IMR-90 (cell line): ENCODE data around the gene AICDA. TPM values are rescaled to one million over a fixed set of nuclear protein-coding genes. Genes with fewer than 3 reads are reported as not detected.

Experiments
- ATAC-seq: fragments of 200-7000 bp; cut with Tn5 transposase; 2 replicates; pipeline ENCODE4 v1.9.1; 2020; ENCODE audit warnings: low read depth, mild to moderate bottlenecking, moderate library complexity
- BruUV-seq: library from RNA; stranded (reverse); fragments of 400-500 nt; replicated peaks from 2 replicates; lab custom pipeline; 2021; lab: Mats Ljungman, UMichigan
- CTCF ChIA-PET: fragments of 300-600 bp; formaldehyde crosslinking; extraction: SDS; loops from one replicate; lab custom pipeline; 2021; ENCODE audit warnings: antibody characterized with exemption; lab: Yijun Ruan, JAX
- POLR2A ChIA-PET: fragments of 300-600 bp; sonication (Branson Sonifier 250); formaldehyde crosslinking; loops from one replicate; lab custom pipeline; 2022; ENCODE audit warnings: antibody characterized with exemption; ENCODE audit not compliant: unreplicated experiment; lab: Charles Lee
- DNase-seq: peaks from one replicate; pipeline ENCODE4 v3.0.0; 2013
- H2AFZ ChIP-seq: replicated peaks from 2 replicates; pipeline ENCODE3; 2013; ENCODE audit warnings: low read length, mild to moderate bottlenecking; ENCODE audit not compliant: poor library complexity
- H2AK5ac ChIP-seq: 2 replicates; pipeline ENCODE4 v1.6.1; 2013; ENCODE audit warnings: low read depth, low read length, inconsistent platforms
- H2AK9ac ChIP-seq: replicated peaks from 2 replicates; pipeline ENCODE3; 2013; ENCODE audit warnings: mild to moderate bottlenecking, low read depth, low read length, moderate library complexity; ENCODE audit not compliant: poor library complexity
- H2BK120ac ChIP-seq: 2 replicates; pipeline ENCODE4 v1.6.1; 2013; ENCODE audit warnings: low read depth, low read length, inconsistent platforms
- H2BK15ac ChIP-seq: 3 replicates; pipeline ENCODE4 v1.6.1; 2013; ENCODE audit warnings: low read depth, low read length, inconsistent platforms
- H2BK20ac ChIP-seq: 2 replicates; pipeline ENCODE4 v1.6.1; 2013; ENCODE audit warnings: low read depth, mild to moderate bottlenecking, inconsistent platforms, low read length, moderate library complexity
- H2BK5ac ChIP-seq: 2 replicates; pipeline ENCODE4 v1.6.1; 2013; ENCODE audit warnings: mild to moderate bottlenecking, low read depth, low read length, inconsistent platforms; ENCODE audit not compliant: poor library complexity, severe bottlenecking
- H3K14ac ChIP-seq: replicated peaks from 2 replicates; pipeline ENCODE4 v1.6.1; 2013; ENCODE audit warnings: low read depth, low read length, inconsistent platforms
- H3K18ac ChIP-seq: 2 replicates; pipeline ENCODE4 v1.6.1; 2013; ENCODE audit warnings: low read depth, low read length, control low read depth
- H3K23ac ChIP-seq: 2 replicates; pipeline ENCODE4 v1.6.1; 2013; ENCODE audit warnings: low read depth, low read length, inconsistent platforms
- H3K27ac ChIP-seq: 2 replicates; pipeline ENCODE4 v1.5.1; 2013; ENCODE audit warnings: mild to moderate bottlenecking, control low read depth, low read length; ENCODE audit not compliant: insufficient read depth
- H3K27me3 ChIP-seq: 2 replicates; pipeline ENCODE4 v1.6.1; 2013; ENCODE audit warnings: low read length; ENCODE audit not compliant: control insufficient read depth, insufficient read depth
- H3K36me3 ChIP-seq: 2 replicates; pipeline ENCODE4 v1.6.1; 2013; ENCODE audit warnings: low read length, mixed read lengths; ENCODE audit not compliant: control insufficient read depth, insufficient read depth
- H3K4ac ChIP-seq: 2 replicates; pipeline ENCODE4 v1.6.1; 2013; ENCODE audit warnings: low read depth, low read length, inconsistent platforms
- H3K4me1 ChIP-seq: 2 replicates; pipeline ENCODE4 v1.6.1; 2013; ENCODE audit warnings: low read length, mixed read lengths; ENCODE audit not compliant: control insufficient read depth, insufficient read depth
- H3K4me2 ChIP-seq: 2 replicates; pipeline ENCODE4 v1.6.1; 2013; ENCODE audit warnings: low read depth, mild to moderate bottlenecking, control low read depth, low read length, moderate library complexity
- H3K4me3 ChIP-seq: 2 replicates; pipeline ENCODE4 v1.5.1; 2013; ENCODE audit warnings: low read depth, mild to moderate bottlenecking, control low read depth, low read length, moderate library complexity; ENCODE audit not compliant: insufficient read depth
- H3K56ac ChIP-seq: 2 replicates; pipeline ENCODE4 v1.6.1; 2013; ENCODE audit warnings: low read length, inconsistent platforms; ENCODE audit not compliant: insufficient read depth; ENCODE audit errors: extremely low read depth
- H3K79me1 ChIP-seq, 2 experiments: 2 replicates each; pipeline ENCODE4 v1.6.1; 2013; ENCODE audit warnings: low read length in 2 of 2, inconsistent platforms in 1 of 2, low read depth in 1 of 2
- H3K9ac ChIP-seq: 2 replicates; pipeline ENCODE4 v1.6.1; 2013; ENCODE audit warnings: low read depth, low read length, control low read depth
- H3K9me1 ChIP-seq: 2 replicates; pipeline ENCODE4 v1.6.1; 2013; ENCODE audit warnings: low read length, inconsistent platforms; ENCODE audit not compliant: insufficient read depth
- H3K9me3 ChIP-seq: 2 replicates; pipeline ENCODE4 v1.6.1; 2013; ENCODE audit warnings: low read length; ENCODE audit not compliant: control insufficient read depth, insufficient read depth
- H4K20me1 ChIP-seq: 2 replicates; pipeline ENCODE4 v1.6.1; 2013; ENCODE audit warnings: low read length, inconsistent platforms; ENCODE audit not compliant: insufficient read depth
- H4K5ac ChIP-seq: 2 replicates; pipeline ENCODE4 v1.6.1; 2013; ENCODE audit warnings: mild to moderate bottlenecking, low read depth, low read length, control low read depth
- H4K8ac ChIP-seq, 2 experiments: 2 replicates each; pipeline ENCODE4 v1.6.1; 2013; ENCODE audit warnings: low read depth in 2 of 2, low read length in 2 of 2, control low read depth in 1 of 2, inconsistent platforms in 1 of 2
- H4K91ac ChIP-seq: 2 replicates; pipeline ENCODE4 v1.6.1; 2013; ENCODE audit warnings: low read depth, low read length, inconsistent platforms; ENCODE audit not compliant: insufficient read depth
- MAFK ChIP-seq: IDR thresholded peaks from 2 replicates; pipeline ENCODE4 v1.6.1; 2012; ENCODE audit warnings: low read depth, low read length, improper control_type of control experiment
- RCOR1 ChIP-seq: IDR thresholded peaks from 2 replicates; pipeline ENCODE4 v1.6.1; 2012; ENCODE audit warnings: mild to moderate bottlenecking, low read length, improper control_type of control experiment; ENCODE audit not compliant: insufficient replicate concordance
- WGBS, 2 experiments: methylation state at CpG; one replicate each; pipeline versions ENCODE4 v1.1.5 to v1.1.7; 2013; ENCODE audit warnings: missing lambda C conversion rate in 2 of 2; ENCODE audit not compliant: insufficient read length in 1 of 2; ENCODE audit errors: extremely low coverage in 2 of 2; 5-methylcytosine and 5-hydroxymethylcytosine counted together
- dilution Hi-C: fragments of 300-500 bp; cut with HindIII; formaldehyde crosslinking; loops from one replicate; pipeline ENCODE4 v1.14.3; 2018; ENCODE audit warnings: low sequenced_read_pairs; ENCODE audit not compliant: unreplicated experiment
- in situ Hi-C: fragments of 300-500 bp; cut with MboI; formaldehyde crosslinking; loops from 3 replicates; pipeline ENCODE4 v1.14.3; 2019; ENCODE audit warnings: low sequenced_read_pairs, inconsistent platforms, mixed read lengths
- intact Hi-C: fragments of 100-400 bp; cut with micrococcal nuclease; formaldehyde crosslinking; loops from 2 replicates; pipeline ENCODE4 v1.10.0; 2022
- polyA plus RNA-seq, 3 experiments: library from polyadenylated mRNA; depleted of rRNA; stranded (reverse); fragments of >200 nt; gene quantifications; 2 replicates each; pipeline ENCODE4 v1.2.3, GENCODE V29; 2012; ENCODE audit warnings: low replicate concordance in 1 of 3
- total RNA-seq: library from RNA; depleted of rRNA; stranded (reverse); fragments of >200 nt; gene quantifications from 2 replicates; pipeline ENCODE4 v1.2.3, GENCODE V29; 2012
- TF ChIP-seq, protein P1 (sequence below): conservative IDR thresholded peaks from 2 replicates; pipeline ENCODE4 v1.5.1; 2012; ENCODE audit warnings: mild to moderate bottlenecking, low read depth, low read length, improper control_type of control experiment
- TF ChIP-seq, protein P2 (sequence below): fragments of 150-350 bp; IDR thresholded peaks from 2 replicates; pipeline ENCODE4 v1.6.1; 2017; ENCODE audit warnings: mild to moderate bottlenecking, antibody characterized with exemption, low read length, low read depth

AICDA gene
- total and polyA plus RNA-seq, 2 of the 4 experiments (the other 2 are of a cell fraction) = not detected

DNA sequence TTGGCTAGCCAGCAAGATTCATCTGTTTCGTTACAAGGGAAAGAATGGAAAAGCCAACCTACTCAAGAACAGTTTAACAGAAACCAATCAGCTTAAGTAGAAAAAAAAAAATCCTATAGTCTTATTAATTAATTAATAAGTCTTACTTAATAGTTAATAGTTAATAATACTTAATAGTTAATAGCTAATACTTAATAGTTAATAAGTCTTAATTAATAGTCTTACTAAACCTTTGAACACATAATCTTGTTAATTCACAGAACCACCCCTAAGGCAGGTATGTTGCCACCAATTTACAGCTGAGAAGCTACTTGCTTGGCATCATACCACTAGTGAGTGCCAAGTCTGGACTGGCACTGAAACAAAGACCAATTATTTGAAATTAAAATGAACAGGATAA, 30.1 kb upstream of the AICDA start:
- Histone ChIP-seq H3K56ac (no peak overlapping the region), H3K36me3 (no peaks in the 10 kb centered on the region), H3K4me2 (no peak overlapping the region), H3K9me3 (no peaks in the 10 kb centered on the region), H3K14ac (no peak overlapping the region), H3K9me1 (no peaks in the 10 kb centered on the region), H2AK5ac (no peak overlapping the region), H3K27ac (no peak overlapping the region), H2BK15ac (no peak overlapping the region), H3K4me3 (no peak overlapping the region), H4K20me1 (no peaks in the 10 kb centered on the region), H4K5ac (no peak overlapping the region), H2BK5ac (no peak overlapping the region), H2AK9ac (no peak overlapping the region), H3K4ac (no peak overlapping the region), H2BK120ac (no peak overlapping the region), H3K4me1 (no peaks in the 10 kb centered on the region), H4K91ac (no peak overlapping the region), H3K18ac (no peak overlapping the region), H3K27me3 (no peaks in the 10 kb centered on the region), H2AFZ (no peak overlapping the region), H2BK20ac (no peak overlapping the region), H3K79me1 (no peaks in the 10 kb centered on the region), H3K9ac (no peak overlapping the region), H3K23ac (no peak overlapping the region), H4K8ac (no peak overlapping the region)
- ChIA-PET POLR2A (no interaction called here), CTCF (interaction anchor here (0.5 kb wide), 1 partner anchor 270 kb away, joined by 3 read pairs; no protein-coding TSS in a partner anchor)
- no CpG with 5 or more reads among the region's 1 CpG for WGBS, 2 experiments
- in situ Hi-C loops (no loop called here), intact Hi-C loops (no loop called here), dilution Hi-C loops (no loop called here)
- DNase-seq (no peak), ATAC-seq (no peak)
- no peak for TF ChIP-seq RCOR1
- TF ChIP-seq, protein P1, sequence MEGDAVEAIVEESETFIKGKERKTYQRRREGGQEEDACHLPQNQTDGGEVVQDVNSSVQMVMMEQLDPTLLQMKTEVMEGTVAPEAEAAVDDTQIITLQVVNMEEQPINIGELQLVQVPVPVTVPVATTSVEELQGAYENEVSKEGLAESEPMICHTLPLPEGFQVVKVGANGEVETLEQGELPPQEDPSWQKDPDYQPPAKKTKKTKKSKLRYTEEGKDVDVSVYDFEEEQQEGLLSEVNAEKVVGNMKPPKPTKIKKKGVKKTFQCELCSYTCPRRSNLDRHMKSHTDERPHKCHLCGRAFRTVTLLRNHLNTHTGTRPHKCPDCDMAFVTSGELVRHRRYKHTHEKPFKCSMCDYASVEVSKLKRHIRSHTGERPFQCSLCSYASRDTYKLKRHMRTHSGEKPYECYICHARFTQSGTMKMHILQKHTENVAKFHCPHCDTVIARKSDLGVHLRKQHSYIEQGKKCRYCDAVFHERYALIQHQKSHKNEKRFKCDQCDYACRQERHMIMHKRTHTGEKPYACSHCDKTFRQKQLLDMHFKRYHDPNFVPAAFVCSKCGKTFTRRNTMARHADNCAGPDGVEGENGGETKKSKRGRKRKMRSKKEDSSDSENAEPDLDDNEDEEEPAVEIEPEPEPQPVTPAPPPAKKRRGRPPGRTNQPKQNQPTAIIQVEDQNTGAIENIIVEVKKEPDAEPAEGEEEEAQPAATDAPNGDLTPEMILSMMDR = no peak
- TF ChIP-seq MAFK = no peak
- TF ChIP-seq, protein P2, sequence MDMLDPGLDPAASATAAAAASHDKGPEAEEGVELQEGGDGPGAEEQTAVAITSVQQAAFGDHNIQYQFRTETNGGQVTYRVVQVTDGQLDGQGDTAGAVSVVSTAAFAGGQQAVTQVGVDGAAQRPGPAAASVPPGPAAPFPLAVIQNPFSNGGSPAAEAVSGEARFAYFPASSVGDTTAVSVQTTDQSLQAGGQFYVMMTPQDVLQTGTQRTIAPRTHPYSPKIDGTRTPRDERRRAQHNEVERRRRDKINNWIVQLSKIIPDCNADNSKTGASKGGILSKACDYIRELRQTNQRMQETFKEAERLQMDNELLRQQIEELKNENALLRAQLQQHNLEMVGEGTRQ = no peak
- BruUV-seq = no TSS peak
